NCI-H1694 (cell line): ENCODE data around the gene DENND2C.
A peak's percentile ranks its signal among the peaks of the same experiment; 100 is the strongest.
"Not testable (repeated sequence)": the region's sequence is repeated elsewhere in the genome, so short reads cannot be mapped to it uniquely, and the experiment has no call there.

Source experiments
- DNase-seq: peaks from one replicate; lab custom pipeline; 2025; lab: John Stamatoyannopoulos, UW

DENND2C gene

DNA sequence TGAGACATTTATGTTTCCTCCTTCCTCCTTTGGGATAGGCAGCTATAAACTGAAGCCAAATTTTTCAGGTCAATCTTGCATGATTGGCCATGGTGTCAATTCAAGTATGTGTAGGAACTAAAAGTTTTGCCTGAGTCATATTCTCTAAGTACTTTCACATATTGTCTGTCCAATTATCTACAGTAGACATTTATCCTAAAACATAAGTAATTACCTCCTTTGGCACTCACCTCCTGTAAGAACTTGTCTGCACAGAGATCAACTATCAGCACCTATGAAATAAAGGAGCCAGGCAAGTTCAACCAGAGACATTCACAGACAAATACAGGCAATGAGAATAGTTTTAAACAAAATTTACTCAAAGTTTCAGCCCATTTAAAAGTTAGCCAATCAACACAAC lies 74.2 kb downstream of the DENND2C start:
- DNase-seq = no peak

DNA sequence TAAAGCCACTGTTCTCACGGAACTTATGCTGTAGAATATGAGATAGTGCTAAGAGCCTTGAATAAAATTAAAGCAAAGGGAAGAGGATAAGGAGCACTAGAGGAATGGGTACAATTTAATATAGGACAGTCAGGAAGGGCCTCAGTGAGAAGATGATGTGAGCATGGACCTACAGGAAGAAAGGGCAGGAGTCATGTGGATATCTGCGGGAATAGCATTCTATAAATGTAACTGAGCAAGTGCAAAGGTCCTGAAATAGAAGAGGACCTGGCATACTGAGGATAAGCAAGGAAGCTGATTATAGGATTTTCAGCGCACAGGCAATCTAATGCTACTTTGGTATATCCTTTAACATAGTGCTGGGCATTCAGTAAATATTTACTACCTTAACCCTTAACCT lies 75.8 kb downstream of the DENND2C start:
- no peak for DNase-seq

GRCh38 chr1:114589122-114589521 lies 80.7 kb downstream of the DENND2C start:
- no peak for DNase-seq

- no peak for DNase-seq
These were observed 81.6 kb downstream of the DENND2C start for GRCh38 chr1:114588196-114588689.

DNA sequence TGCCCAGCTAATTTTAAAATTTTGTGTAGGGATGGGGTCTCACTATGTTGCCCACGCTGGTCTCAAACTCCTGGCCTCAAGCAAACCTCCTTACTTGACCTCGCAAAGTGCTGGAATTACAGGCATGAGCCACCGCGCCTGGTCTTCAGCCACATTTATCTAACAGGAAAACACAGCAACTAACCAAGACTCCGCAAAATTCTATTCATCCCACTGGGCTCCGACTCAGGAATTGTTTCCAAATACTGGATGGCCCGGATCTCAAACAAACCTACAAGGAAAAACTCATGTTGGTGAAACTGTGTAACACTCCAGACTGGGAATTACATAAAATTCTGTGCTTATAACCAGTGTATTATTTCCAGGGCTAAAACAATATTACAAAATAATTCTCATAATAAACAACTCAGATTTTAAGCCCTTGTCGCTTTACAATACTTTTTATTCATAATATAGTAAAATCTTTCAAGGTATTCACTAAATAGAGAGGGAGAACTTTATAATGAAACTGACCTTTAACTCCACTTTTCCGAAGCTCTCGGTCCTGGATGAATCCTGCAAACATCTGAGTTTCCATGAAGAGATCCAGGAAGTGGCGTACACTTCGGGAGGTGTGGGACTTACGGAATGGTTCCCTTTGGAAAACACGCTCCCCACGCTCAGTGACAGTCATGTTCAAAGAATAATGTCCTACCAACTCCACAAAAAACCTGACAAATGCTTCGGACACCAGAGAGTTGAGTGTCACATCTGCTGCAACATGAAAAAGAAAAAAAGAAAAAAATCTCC lies 82.5 kb downstream of the DENND2C start:
- no peak for DNase-seq

DNA sequence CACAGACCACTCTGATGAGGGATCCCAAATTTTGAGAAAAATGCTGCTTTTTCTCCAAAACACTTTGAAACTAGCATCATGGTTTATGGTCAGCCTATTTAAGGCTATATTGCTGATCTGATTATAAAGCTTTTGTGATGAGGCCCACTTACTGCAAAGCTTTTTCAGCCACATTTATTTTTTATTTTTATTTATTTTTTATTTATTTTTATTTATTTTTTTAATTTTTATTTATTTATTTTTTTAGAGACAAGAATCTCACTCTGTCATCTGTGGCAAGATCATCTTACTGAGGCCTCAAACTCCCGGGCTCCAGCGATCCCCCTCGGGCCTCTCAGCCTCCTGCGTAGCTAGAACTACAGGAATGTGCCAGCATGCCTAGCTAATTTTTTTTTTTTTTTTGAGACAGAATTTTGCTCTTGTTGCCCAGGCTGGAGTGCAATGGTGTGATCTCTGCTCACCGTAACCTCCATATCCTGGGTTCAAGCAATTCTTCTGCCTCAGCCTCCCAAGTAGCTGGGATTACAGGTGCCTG lies 83.3 kb downstream of the DENND2C start:
- no peak for DNase-seq

DNA sequence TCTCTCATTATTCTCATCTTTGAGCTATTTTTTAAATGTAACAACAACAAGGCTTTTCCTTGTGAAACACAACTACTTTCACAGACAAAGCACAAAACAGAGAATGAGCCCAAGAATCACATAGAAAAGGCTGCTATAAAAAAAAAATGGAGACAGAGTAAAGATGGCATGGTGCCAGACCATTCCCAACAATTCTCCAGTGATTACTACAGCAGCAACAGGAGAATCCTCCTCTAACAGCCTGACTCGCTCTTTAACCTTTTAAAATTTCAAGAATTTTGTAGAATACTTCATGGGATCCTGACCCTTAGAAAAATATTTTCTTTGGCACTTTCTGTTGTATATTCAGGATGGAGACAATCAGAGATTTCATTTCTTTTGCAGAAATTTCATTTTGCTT lies 84.6 kb downstream of the DENND2C start:
- no peak for DNase-seq

- DNase-seq = peak; percentile 99
These were observed 88.2 kb downstream of the DENND2C start, which contains the start of gene BCAS2 for GRCh38 chr1:114581335-114582287. Gene BCAS2 (minus strand): TSS chr1:114581615. CDS start chr1:114581591, 24 bp downstream.

DNA sequence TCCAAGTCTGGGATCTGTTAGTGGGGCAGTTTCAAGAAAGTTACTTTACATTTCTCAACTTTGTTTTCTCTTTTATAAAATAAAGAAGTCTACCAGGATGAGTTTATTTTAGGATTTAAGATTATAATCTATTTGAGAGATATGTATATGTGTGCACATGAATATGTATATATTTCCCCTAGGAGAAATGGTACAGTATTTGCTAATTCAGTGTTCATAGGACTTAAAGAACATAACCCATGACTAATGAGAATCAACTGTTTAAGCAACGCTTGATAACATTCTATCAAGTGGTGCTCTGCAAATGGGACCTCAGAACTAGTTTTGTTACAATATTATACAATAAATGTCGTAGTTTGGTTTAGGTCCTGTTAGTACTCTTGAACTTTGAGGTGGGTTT lies 95.5 kb downstream of the DENND2C start:
- DNase-seq = no peak

GRCh38 chr1:114564141-114564540 lies 105.7 kb downstream of the DENND2C start:
- DNase-seq = no peak

- not testable (repeated sequence) for DNase-seq
These were observed 106.8 kb downstream of the DENND2C start for GRCh38 chr1:114562978-114563510.

DNA sequence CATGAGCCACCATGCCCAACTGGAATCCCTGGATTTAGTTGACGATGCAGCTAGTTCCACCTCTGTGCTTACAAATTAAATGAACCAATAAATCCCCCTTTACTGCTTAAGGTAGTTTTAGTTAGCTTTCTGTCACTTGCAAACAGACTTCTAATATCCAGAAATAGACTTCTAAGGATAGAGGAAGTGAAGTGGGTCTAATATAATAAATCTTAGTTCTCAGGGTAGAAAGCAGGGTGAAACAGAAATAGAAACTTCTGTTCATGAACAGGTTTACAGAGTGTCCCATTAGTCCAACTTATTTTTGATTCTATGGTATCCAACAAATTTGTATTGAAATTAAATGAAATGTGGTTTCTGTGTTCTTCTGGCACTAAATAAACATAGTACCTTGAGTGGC lies 108.5 kb downstream of the DENND2C start:
- no peak for DNase-seq

DNA sequence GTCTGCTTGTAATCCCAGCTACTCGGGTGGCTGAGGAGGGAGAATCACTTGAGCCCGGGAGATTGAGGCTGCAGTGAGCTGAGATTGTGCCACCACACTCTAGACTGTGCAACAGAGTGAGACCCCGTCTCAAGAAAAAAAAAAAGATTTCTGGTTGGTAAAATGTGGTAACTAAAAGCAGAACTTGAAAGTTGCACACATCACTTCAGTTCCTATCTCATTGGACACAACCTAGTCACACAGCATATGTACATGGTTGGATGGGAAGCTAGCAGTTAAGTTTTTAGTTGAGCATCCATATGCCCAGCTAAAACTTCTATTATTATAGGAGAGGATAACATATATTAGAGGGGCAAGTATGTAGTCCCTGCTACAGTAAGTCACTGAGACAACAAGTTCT lies 110.5 kb downstream of the DENND2C start:
- no peak for DNase-seq

- DNase-seq = peak; percentile 16
These were observed 111.3 kb downstream of the DENND2C start for GRCh38 chr1:114558544-114558943.

DNA sequence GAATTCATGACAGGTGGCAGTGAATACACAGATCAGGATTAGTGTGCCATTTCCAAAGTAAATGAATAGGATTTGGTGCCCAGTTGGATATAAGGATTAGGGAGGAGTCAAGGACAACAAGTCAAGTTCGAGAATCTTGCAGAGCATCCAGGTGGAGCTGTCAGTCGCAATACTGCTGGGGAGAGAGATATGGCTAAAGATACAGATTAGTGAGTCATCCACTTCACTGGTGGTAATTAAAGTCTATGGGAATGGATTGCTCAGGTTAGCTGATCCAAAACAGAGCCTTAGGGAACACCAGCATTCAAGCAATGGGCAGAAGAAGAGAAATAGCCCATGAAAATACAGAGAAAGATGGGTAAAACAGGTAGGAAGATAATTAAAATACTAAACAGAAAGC lies 115.3 kb downstream of the DENND2C start:
- DNase-seq = no peak

- no peak for DNase-seq
These were observed 117.7 kb downstream of the DENND2C start for GRCh38 chr1:114552106-114552639.

- no peak for DNase-seq
These were observed 118.4 kb downstream of the DENND2C start for GRCh38 chr1:114551400-114551799.

GRCh38 chr1:114550336-114550735 lies 119.5 kb downstream of the DENND2C start:
- no peak for DNase-seq

DNA sequence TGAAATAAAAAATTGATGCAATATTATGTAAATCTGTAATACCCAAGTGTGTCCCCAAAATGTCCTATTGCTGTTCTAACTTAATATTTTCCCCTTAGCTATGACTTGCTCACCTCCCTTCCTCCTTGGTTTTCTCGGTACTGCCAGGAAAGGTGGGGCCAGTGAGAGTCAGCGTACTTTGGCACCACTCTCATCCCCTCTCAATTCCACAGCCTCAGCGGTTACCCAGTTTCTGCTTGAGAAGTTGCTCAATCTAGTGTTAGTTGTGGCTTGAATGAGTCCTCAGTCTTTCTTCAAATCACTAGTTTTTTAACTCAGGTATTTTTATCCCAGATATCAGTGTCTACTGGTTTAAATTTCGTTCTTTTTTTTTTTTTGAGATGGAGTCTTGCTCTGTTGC lies 120.7 kb downstream of the DENND2C start:
- no peak for DNase-seq

DNA sequence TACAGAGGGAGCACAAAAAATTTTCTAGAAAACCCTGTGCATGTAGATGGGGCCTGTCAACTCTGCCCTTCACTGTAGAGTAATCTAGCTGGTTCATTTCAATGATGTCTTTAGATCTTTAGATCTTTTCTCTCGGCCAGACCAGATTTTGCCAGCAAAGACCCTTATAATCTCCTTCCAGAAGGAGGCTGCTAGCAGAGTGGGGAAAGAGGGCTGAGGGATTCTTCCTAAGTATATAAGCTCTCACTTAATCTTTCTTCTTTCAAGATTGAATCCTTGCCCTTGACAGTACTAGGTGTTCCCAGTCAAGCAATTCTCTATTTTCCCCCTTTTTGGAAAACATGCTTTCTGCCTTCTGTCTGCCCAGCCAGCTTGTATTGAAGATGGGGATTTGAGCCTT lies 122.8 kb downstream of the DENND2C start:
- DNase-seq = no peak

- DNase-seq = no peak
These were observed 124.1 kb downstream of the DENND2C start for GRCh38 chr1:114545796-114546195.

DNA sequence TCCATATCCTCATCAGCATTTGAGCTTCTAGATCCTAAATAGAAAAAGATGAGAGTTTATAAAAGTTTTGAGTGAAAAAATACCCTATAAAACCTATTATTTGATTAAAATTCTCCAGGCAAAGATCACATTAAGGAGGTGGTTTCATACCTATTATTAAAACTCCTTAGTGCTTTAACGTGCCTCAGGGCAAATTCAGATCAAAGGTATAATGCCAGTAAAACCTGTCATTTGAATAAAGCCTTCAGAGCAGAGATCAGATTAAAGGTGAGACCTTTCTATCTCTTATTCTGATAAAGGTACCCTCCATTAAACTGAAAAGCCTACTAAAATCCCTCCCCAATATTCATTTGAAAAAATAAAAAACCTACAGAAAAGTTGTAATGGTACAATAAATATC lies 124.5 kb downstream of the DENND2C start:
- DNase-seq = no peak
